ENCODE results near the gene DUSP12. TPM values are rescaled to one million over a fixed set of nuclear protein-coding genes. Genes with fewer than 3 reads are reported as not detected.

Gene DUSP12
- total and polyA plus RNA-seq, 9 of the 15 experiments (the other 6 are each of a cell fraction or from before 2014, with no cell fraction given), result 10.4 to 81.4 (median 43.6) TPM

DNA sequence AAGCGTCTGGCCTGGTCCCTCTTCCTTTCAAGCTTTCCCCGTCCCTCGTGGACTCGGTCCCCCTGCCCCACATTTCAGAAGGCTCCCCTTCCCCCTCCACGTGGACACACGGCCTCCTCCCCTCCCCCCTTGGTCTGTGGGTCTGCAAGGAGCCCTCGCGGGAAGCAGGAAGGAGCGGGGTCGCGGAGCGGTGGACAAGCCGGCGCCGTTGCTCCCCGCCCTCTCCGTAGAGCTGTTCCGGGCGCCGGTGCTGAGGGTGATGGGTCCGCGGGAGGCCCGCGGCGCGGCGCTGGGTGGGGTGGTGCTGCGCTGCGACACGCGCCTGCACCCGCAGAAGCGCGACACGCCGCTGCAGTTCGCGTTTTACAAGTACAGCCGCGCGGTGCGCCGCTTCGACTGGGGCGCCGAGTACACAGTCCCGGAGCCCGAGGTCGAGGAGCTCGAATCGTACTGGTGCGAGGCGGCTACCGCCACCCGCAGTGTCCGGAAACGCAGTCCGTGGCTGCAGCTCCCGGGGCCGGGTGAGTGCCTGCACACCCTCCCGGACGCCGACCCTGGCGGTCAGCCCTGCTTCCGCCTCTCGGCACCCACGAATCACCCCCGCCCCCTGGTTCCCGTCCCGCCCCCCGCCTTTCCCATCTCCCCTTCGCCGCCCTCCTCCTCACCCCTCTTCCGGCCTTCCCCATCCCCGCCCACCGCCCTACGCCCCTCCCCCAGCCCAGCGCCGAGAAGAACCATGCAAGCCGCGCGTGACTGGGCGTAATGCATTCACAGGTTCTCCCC is 22.9 kb upstream of the DUSP12 start:
- peak overlapping the region; percentile 91 for H3K4me2 ChIP-seq (ENCODE audit: insufficient read depth, low read length)
- peak overlapping the region; percentile 84 for H2AFZ ChIP-seq (ENCODE audit: low read depth, low read length)
- ChIA-PET CTCF (ENCODE audit: low intra/inter-chr PET ratio) (no interaction called here), POLR2A (interaction anchor here (0.6 to 2.6 kb wide), 13 partner anchors 12 to 401 kb away, joined by 3 to 19 read pairs (median 3); partner anchors contain the start of genes DUSP12 and FCRLA)
- 1% methylated on average over 37 of the region's 83 CpGs for WGBS (ENCODE audit: insufficient coverage, low coverage, missing lambda C conversion rate)
- in situ Hi-C loops (cut with MboI) (no loop called here), intact Hi-C loops (cut with micrococcal nuclease) (no loop called here)
- no peaks in the 10 kb centered on the region for H4K20me1 ChIP-seq (replicated peaks; ENCODE audit: control insufficient read depth, insufficient read depth, low read length)
- no peaks in the 10 kb centered on the region for H3K36me3 ChIP-seq (ENCODE audit: control insufficient read depth, insufficient read depth, low read length)
- peak overlapping the region; percentile 74 for H3K4me3 ChIP-seq
- no peaks in the 10 kb centered on the region for H3K9me1 ChIP-seq (ENCODE audit: control insufficient read depth, insufficient read depth, low read length)
- FAIRE-seq (no peak), DNase-seq (ENCODE audit: extremely low read depth in 1 of 4, low spot score in 3 of 4) (peak; percentile 95 to 97 (median 96)), ATAC-seq (peak; percentile 85)
- no peaks in the 10 kb centered on the region for H3K27me3 ChIP-seq (ENCODE audit: control insufficient read depth in 2 of 2, insufficient read depth in 2 of 2, low read length in 2 of 2)
- H3K27ac ChIP-seq (ENCODE audit: extremely low read depth, low read depth, low read length), result peak overlapping the region; percentile 94
- H3K9ac ChIP-seq (ENCODE audit: insufficient read depth in 1 of 2, low read depth in 2 of 2, low read length in 2 of 2), result peak overlapping the region; percentile 92 to 99
- peaks cover 38 to 55% of the 10 kb centered on the region in 2 experiments for H3K4me1 ChIP-seq (replicated peaks in 1 of 2; ENCODE audit: control insufficient read depth in 2 of 2, insufficient read depth in 2 of 2, low read length in 2 of 2)
- no TSS peak for BruUV-seq (replicated peaks)
- peaks cover 24% of the 10 kb centered on the region for H3K79me2 ChIP-seq (ENCODE audit: control insufficient read depth, insufficient read depth, low read length)
- H3K9me3 ChIP-seq (replicated peaks; ENCODE audit: control insufficient read depth, insufficient read depth, low read depth, low read length), result no peaks in the 10 kb centered on the region
- 0 out of 2 replicates have a peak, but pooled peaks have one; percentile 39 for TF ChIP-seq NCOA1 (IDR thresholded peaks at IDR 0.05; ENCODE audit: low read depth)
- TF ChIP-seq HDGF (IDR thresholded peaks at IDR 0.05), result no peak
- TF ChIP-seq ZNF695 (CRISPR knock-in tag; IDR thresholded peaks at IDR 0.05), result no peak
- no peak for TF ChIP-seq ZNF436 (CRISPR knock-in tag; IDR thresholded peaks at IDR 0.05)
- TF ChIP-seq, protein P1, sequence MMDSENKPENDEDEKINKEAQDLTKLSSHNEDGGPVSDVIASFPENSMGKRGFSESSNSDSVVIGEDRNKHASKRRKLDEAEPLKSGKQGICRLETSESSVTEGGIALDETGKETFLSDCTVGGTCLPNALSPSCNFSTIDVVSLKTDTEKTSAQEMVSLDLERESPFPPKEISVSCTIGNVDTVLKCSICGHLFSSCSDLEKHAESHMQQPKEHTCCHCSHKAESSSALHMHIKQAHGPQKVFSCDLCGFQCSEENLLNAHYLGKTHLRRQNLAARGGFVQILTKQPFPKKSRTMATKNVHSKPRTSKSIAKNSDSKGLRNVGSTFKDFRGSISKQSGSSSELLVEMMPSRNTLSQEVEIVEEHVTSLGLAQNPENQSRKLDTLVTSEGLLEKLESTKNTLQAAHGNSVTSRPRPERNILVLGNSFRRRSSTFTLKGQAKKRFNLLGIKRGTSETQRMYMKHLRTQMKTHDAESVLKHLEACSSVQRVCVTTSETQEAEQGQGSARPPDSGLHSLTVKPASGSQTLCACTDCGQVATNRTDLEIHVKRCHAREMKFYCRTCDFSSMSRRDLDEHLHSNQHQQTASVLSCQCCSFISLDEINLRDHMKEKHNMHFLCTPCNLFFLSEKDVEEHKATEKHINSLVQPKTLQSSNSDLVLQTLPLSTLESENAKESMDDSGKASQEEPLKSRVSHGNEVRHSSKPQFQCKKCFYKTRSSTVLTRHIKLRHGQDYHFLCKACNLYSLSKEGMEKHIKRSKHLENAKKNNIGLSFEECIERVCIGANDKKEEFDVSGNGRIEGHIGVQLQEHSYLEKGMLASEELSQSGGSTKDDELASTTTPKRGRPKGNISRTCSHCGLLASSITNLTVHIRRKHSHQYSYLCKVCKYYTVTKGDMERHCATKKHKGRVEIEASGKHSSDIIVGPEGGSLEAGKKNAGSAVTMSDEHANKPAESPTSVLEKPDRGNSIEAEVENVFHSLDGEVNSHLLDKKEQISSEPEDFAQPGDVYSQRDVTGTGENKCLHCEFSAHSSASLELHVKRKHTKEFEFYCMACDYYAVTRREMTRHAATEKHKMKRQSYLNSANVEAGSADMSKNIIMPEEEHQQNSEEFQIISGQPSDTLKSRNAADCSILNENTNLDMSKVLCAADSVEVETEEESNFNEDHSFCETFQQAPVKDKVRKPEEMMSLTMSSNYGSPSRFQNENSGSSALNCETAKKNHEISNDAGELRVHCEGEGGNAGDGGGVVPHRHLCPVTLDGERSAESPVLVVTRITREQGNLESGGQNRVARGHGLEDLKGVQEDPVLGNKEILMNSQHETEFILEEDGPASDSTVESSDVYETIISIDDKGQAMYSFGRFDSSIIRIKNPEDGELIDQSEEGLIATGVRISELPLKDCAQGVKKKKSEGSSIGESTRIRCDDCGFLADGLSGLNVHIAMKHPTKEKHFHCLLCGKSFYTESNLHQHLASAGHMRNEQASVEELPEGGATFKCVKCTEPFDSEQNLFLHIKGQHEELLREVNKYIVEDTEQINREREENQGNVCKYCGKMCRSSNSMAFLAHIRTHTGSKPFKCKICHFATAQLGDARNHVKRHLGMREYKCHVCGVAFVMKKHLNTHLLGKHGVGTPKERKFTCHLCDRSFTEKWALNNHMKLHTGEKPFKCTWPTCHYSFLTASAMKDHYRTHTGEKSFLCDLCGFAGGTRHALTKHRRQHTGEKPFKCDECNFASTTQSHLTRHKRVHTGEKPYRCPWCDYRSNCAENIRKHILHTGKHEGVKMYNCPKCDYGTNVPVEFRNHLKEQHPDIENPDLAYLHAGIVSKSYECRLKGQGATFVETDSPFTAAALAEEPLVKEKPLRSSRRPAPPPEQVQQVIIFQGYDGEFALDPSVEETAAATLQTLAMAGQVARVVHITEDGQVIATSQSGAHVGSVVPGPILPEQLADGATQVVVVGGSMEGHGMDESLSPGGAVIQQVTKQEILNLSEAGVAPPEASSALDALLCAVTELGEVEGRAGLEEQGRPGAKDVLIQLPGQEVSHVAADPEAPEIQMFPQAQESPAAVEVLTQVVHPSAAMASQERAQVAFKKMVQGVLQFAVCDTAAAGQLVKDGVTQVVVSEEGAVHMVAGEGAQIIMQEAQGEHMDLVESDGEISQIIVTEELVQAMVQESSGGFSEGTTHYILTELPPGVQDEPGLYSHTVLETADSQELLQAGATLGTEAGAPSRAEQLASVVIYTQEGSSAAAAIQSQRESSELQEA (IDR thresholded peaks at IDR 0.05; ENCODE audit: low read depth), result no peak
- TF ChIP-seq, protein P2, sequence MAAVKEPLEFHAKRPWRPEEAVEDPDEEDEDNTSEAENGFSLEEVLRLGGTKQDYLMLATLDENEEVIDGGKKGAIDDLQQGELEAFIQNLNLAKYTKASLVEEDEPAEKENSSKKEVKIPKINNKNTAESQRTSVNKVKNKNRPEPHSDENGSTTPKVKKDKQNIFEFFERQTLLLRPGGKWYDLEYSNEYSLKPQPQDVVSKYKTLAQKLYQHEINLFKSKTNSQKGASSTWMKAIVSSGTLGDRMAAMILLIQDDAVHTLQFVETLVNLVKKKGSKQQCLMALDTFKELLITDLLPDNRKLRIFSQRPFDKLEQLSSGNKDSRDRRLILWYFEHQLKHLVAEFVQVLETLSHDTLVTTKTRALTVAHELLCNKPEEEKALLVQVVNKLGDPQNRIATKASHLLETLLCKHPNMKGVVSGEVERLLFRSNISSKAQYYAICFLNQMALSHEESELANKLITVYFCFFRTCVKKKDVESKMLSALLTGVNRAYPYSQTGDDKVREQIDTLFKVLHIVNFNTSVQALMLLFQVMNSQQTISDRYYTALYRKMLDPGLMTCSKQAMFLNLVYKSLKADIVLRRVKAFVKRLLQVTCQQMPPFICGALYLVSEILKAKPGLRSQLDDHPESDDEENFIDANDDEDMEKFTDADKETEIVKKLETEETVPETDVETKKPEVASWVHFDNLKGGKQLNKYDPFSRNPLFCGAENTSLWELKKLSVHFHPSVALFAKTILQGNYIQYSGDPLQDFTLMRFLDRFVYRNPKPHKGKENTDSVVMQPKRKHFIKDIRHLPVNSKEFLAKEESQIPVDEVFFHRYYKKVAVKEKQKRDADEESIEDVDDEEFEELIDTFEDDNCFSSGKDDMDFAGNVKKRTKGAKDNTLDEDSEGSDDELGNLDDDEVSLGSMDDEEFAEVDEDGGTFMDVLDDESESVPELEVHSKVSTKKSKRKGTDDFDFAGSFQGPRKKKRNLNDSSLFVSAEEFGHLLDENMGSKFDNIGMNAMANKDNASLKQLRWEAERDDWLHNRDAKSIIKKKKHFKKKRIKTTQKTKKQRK (IDR thresholded peaks at IDR 0.05; ENCODE audit: borderline replicate concordance, low read depth, low read length), result no peak
- 0 out of 2 replicates have a peak, but pooled peaks have one; percentile 22 for TF ChIP-seq LARP7 (IDR thresholded peaks at IDR 0.05)
- no peak for TF ChIP-seq KAT8 (IDR thresholded peaks at IDR 0.05; ENCODE audit: low read depth)
- TF ChIP-seq ZNF668 (CRISPR knock-in tag; IDR thresholded peaks at IDR 0.05), result no peak
